CD4-positive, CD25-positive, alpha-beta regulatory T cell (primary cell): Measurements from ENCODE around the gene SLAMF1. TPM values are rescaled to one million over a fixed set of nuclear protein-coding genes. Genes with fewer than 3 reads are reported as not detected.

Source experiments
- ATAC-seq, 2 donors: fragments of 150-1000 bp; cut with Tn5 transposase; one replicate each; pipeline ENCODE4 v1.10.0; 2021; ENCODE audit warnings: low read depth in 2 of 2, moderate number of reproducible peaks in 2 of 2, moderate library complexity in 1 of 2
- DNase-seq, 3 donors: peaks; one replicate each; pipeline versions ENCODE4 v3.0.0 to v3.0.0-alpha.2; 2012 to 2022; ENCODE audit warnings: mixed read lengths in 1 of 3
- H3K27ac ChIP-seq: one replicate; pipeline ENCODE4 v1.7.0; 2013; ENCODE audit warnings: mild to moderate bottlenecking, low read length; ENCODE audit not compliant: insufficient read depth, poor library complexity, severe bottlenecking
- H3K27me3 ChIP-seq: one replicate; pipeline ENCODE4 v1.7.0; 2013; ENCODE audit warnings: low read length; ENCODE audit not compliant: control insufficient read depth, insufficient read depth
- H3K36me3 ChIP-seq: one replicate; pipeline ENCODE4 v1.7.0; 2013; ENCODE audit warnings: mild to moderate bottlenecking, low read length, moderate library complexity; ENCODE audit not compliant: control insufficient read depth, insufficient read depth
- H3K4me1 ChIP-seq: 2 replicates; pipeline ENCODE4 v1.7.0; 2013; ENCODE audit warnings: mild to moderate bottlenecking, low read length; ENCODE audit not compliant: insufficient read depth, control insufficient read depth, poor library complexity, severe bottlenecking
- H3K4me3 ChIP-seq: one replicate; pipeline ENCODE4 v1.7.0; 2013; ENCODE audit warnings: low read depth, mild to moderate bottlenecking, low read length, moderate library complexity
- H3K9me3 ChIP-seq, 2 experiments: 1 replicate in 1 of 2; 2 replicates in 1 of 2; pipeline ENCODE4 v1.7.0; 2013; ENCODE audit warnings: low read length in 2 of 2, mild to moderate bottlenecking in 1 of 2, moderate library complexity in 1 of 2; ENCODE audit not compliant: control insufficient read depth in 2 of 2
- H3K27ac Mint-ChIP-seq, 3 donors: one replicate each; pipeline ENCODE4 v1.8.0; 2020 to 2022; ENCODE audit warnings: mild to moderate bottlenecking in 3 of 3, mixed read lengths in 3 of 3, moderate library complexity in 2 of 3
- H3K27me3 Mint-ChIP-seq: one replicate; pipeline ENCODE4 v1.8.0; 2022; ENCODE audit warnings: mild to moderate bottlenecking, mixed read lengths
- H3K36me3 Mint-ChIP-seq: one replicate; pipeline ENCODE4 v1.8.0; 2020; ENCODE audit warnings: mixed read lengths
- H3K4me1 Mint-ChIP-seq, 4 donors: one replicate each; pipeline ENCODE4 v1.8.0; 2020 to 2022; ENCODE audit warnings: mixed read lengths in 4 of 4, mild to moderate bottlenecking in 1 of 4
- H3K4me3 Mint-ChIP-seq, 4 donors: one replicate each; pipeline ENCODE4 v1.8.0; 2020 to 2022; ENCODE audit warnings: mild to moderate bottlenecking in 4 of 4, mixed read lengths in 4 of 4, moderate library complexity in 3 of 4
- H3K9me3 Mint-ChIP-seq, 7 donors: one replicate each; pipeline ENCODE4 v1.8.0; 2020 to 2022; ENCODE audit warnings: mixed read lengths in 7 of 7, mild to moderate bottlenecking in 3 of 7, moderate library complexity in 2 of 7
- polyA plus RNA-seq, 4 donors: library from polyadenylated mRNA; unstranded; fragments of 300-500 nt; fragmentation: Illumina TruSeq; gene quantifications; one replicate each; pipeline ENCODE4 v1.2.3, GENCODE V29; 2021
- total RNA-seq: library from RNA; stranded (reverse); gene quantifications from one replicate; pipeline ENCODE4 v1.2.3, GENCODE V29; 2022

The SLAMF1 gene
- total and polyA plus RNA-seq, 5 donors from 2014 or later, result 33.5 to 70.3 (median 44.2) TPM

GRCh38 chr1:160643138-160643537, 3.7 kb downstream of the SLAMF1 start:
- Histone ChIP-seq H3K27me3 (no peaks in the 10 kb centered on the region), H3K4me1 (peaks cover 74% of the 10 kb centered on the region), H3K9me3 (no peaks in the 10 kb centered on the region), H3K36me3 (no peaks in the 10 kb centered on the region), H3K4me3 (peak overlapping the region; percentile 99), H3K27ac (peak overlapping the region; percentile 86)
- DNase-seq, result no peak
- H3K9me3 Mint-ChIP-seq, result peaks cover 0 to 2% (median 0%) of the 10 kb centered on the region in 7 donors
- no peaks in the 10 kb centered on the region for H3K27me3 Mint-ChIP-seq
- peaks cover 30 to 85% (median 63%) of the 10 kb centered on the region in 4 donors for H3K4me1 Mint-ChIP-seq
- peak overlapping the region; percentile 99 to 100 (median 99) for H3K4me3 Mint-ChIP-seq
- ATAC-seq, result no peak
- peaks cover 27% of the 10 kb centered on the region for H3K36me3 Mint-ChIP-seq
- H3K27ac Mint-ChIP-seq, result peak overlapping the region; percentile 94 to 99 (median 98)

- Mint-ChIP-seq H3K9me3 (peaks cover 0 to 2% (median 0%) of the 10 kb centered on the region in 7 donors), H3K27me3 (no peaks in the 10 kb centered on the region), H3K4me3 (peak overlapping the region; percentile 99 to 100 (median 99)), H3K36me3 (peaks cover 34% of the 10 kb centered on the region), H3K27ac (peak overlapping the region; percentile 94 to 99 (median 98)), H3K4me1 (peaks cover 36 to 86% (median 64%) of the 10 kb centered on the region in 4 donors)
- peak overlapping the region; percentile 99 for H3K4me3 ChIP-seq
- H3K27ac ChIP-seq, result peak overlapping the region; percentile 86
- peaks cover 76% of the 10 kb centered on the region for H3K4me1 ChIP-seq
- DNase-seq (no peak), ATAC-seq (no peak)
- no peaks in the 10 kb centered on the region for H3K9me3 ChIP-seq
- H3K27me3 ChIP-seq, result no peaks in the 10 kb centered on the region
- peaks cover 2% of the 10 kb centered on the region for H3K36me3 ChIP-seq
Observed at GRCh38 chr1:160642281-160642644, 4.6 kb downstream of the SLAMF1 start.

DNA sequence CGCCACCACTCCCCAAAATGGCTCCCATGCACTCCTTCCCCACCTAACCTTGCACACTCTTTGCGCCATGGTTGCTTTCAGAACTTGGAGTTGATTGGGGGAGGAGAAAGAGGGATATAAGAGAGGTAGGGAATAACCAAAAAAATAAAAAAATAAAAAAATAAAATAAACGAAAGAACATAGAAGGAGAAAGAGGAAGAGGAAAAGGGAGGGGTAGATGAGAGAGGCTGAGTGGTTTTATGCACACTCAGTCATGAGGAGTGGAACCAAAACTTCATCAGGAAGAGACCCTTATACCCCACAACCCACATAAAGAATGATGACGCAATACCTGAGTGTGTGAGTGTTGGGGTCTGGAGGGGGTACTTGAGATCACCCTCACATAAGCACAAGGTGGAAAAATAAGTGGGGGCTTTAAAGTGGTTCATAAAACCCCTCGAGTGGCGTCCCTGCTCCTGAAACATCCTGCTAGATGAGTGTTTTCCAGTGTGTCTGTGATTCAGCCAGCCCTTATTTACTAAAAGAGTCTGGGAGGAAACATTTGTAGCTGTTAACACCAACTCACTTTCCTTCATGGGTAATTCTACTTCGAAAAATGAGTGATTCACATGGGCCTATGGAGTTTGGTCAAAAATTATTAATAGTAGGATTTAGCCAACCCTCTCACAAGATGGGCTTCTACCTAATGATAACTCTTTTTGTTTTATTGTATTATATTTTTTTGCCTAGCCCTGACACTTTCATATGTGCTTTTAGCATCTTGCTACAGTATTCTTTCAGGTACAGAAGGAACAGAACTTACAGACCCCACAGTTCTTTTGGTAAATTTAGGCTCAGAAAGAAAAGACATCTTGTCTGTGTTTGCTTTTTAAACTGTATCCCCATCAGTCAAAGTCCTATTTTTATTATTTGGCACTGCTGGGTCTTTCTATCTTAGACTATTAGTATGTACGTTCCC, 5.2 kb downstream of the SLAMF1 start:
- Mint-ChIP-seq H3K4me3 (peak overlapping the region; percentile 99 to 100 (median 99)), H3K27me3 (no peaks in the 10 kb centered on the region), H3K27ac (peak overlapping the region; percentile 94 to 99 (median 98)), H3K36me3 (peaks cover 41% of the 10 kb centered on the region), H3K4me1 (peaks cover 39 to 88% (median 68%) of the 10 kb centered on the region in 4 donors), H3K9me3 (peaks cover 0 to 2% (median 0%) of the 10 kb centered on the region in 7 donors)
- no peaks in the 10 kb centered on the region for H3K9me3 ChIP-seq
- peak overlapping the region; percentile 99 for H3K4me3 ChIP-seq
- peak overlapping the region; percentile 86 for H3K27ac ChIP-seq
- DNase-seq (peak in 1 of 3 donors; percentile 10), ATAC-seq (no peak)
- H3K27me3 ChIP-seq, result no peaks in the 10 kb centered on the region
- H3K36me3 ChIP-seq, result peaks cover 9% of the 10 kb centered on the region
- peaks cover 79% of the 10 kb centered on the region for H3K4me1 ChIP-seq

- Mint-ChIP-seq H3K4me3 (peak overlapping the region; percentile 85 to 100 (median 99)), H3K4me1 (peaks cover 39 to 92% (median 70%) of the 10 kb centered on the region in 4 donors), H3K27me3 (no peaks in the 10 kb centered on the region), H3K9me3 (no peaks in the 10 kb centered on the region), H3K36me3 (peaks cover 40% of the 10 kb centered on the region), H3K27ac (peak overlapping the region; percentile 90 to 94 (median 91))
- Histone ChIP-seq H3K9me3 (no peaks in the 10 kb centered on the region), H3K27ac (peak overlapping the region; percentile 86), H3K27me3 (no peaks in the 10 kb centered on the region), H3K4me1 (peaks cover 85% of the 10 kb centered on the region), H3K36me3 (peaks cover 19% of the 10 kb centered on the region), H3K4me3 (peak overlapping the region; percentile 99)
- peak in 2 of 3 donors; percentile 50 to 81 for DNase-seq
- peak; percentile 61 to 79 for ATAC-seq
Observed at GRCh38 chr1:160640359-160641123, 6.3 kb downstream of the SLAMF1 start.

DNA sequence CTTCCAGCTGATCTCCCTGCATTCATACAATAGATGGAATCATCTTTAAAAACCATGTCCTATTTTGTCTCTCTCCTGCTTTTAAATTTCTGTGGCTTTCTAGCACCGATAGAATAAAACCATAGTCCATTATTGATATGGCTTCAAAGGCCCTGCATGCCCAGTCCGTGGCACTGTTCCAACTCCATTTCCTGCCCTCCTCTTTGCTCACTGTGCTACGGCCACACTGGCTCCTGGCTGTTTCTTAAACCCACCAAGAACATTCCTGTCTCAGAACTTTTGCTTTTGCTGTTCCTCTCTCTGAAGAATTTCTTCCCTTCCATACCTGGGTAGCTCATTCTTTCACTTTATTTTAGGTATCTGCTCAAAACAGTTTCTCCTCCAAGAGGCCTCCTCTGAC, 7.2 kb downstream of the SLAMF1 start:
- no peaks in the 10 kb centered on the region for H3K9me3 ChIP-seq
- H3K36me3 Mint-ChIP-seq, result peaks cover 37% of the 10 kb centered on the region
- peak overlapping the region; percentile 94 to 97 (median 96) for H3K27ac Mint-ChIP-seq
- peaks cover 39 to 94% (median 76%) of the 10 kb centered on the region in 4 donors for H3K4me1 Mint-ChIP-seq
- H3K27me3 Mint-ChIP-seq, result no peaks in the 10 kb centered on the region
- H3K36me3 ChIP-seq, result peaks cover 26% of the 10 kb centered on the region
- H3K4me3 ChIP-seq, result peak overlapping the region; percentile 99
- H3K4me1 ChIP-seq, result peaks cover 92% of the 10 kb centered on the region
- H3K27me3 ChIP-seq, result no peaks in the 10 kb centered on the region
- H3K4me3 Mint-ChIP-seq, result peak overlapping the region; percentile 80 to 100 (median 91)
- DNase-seq (no peak), ATAC-seq (no peak)
- H3K9me3 Mint-ChIP-seq, result no peaks in the 10 kb centered on the region
- peak overlapping the region; percentile 86 for H3K27ac ChIP-seq

DNA sequence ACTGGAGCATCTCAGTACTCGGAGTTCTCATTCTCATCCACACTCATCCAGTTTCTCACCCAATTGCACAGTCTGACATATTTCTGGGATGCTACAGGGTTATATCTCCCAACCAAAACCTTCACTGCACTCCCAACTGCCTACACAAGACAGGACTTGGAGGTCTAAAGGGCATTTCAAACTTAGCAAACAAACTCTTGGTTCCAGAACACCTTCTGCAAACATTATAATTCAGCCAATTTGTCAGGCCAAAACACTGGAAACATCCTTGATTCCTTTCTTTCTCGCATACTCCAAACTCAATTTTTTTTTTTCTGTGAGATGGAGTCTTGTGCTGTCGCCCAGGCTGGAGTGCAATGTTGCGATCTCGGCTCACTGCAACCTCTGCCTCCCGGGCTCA, 7.9 kb downstream of the SLAMF1 start:
- peaks cover 41% of the 10 kb centered on the region for H3K36me3 Mint-ChIP-seq
- H3K4me1 Mint-ChIP-seq, result peaks cover 40 to 94% (median 80%) of the 10 kb centered on the region in 4 donors
- no peaks in the 10 kb centered on the region for H3K9me3 Mint-ChIP-seq
- no peak for ATAC-seq
- no peaks in the 10 kb centered on the region for H3K27me3 Mint-ChIP-seq
- DNase-seq, result no peak
- Histone ChIP-seq H3K36me3 (peaks cover 34% of the 10 kb centered on the region), H3K4me1 (peaks cover 95% of the 10 kb centered on the region), H3K4me3 (peak overlapping the region; percentile 81), H3K27ac (peak overlapping the region; percentile 86), H3K9me3 (no peaks in the 10 kb centered on the region), H3K27me3 (no peaks in the 10 kb centered on the region)
- peak overlapping the region; percentile 80 to 100 (median 89) for H3K4me3 Mint-ChIP-seq
- H3K27ac Mint-ChIP-seq, result peak overlapping the region; percentile 94 to 99 (median 97)

- peak overlapping the region; percentile 94 to 99 (median 97) for H3K27ac Mint-ChIP-seq
- H3K36me3 ChIP-seq, result peaks cover 37% of the 10 kb centered on the region
- peak overlapping the region; percentile 80 to 100 (median 89) for H3K4me3 Mint-ChIP-seq
- H3K27me3 ChIP-seq, result no peaks in the 10 kb centered on the region
- H3K27me3 Mint-ChIP-seq, result no peaks in the 10 kb centered on the region
- H3K9me3 Mint-ChIP-seq, result no peaks in the 10 kb centered on the region
- DNase-seq (no peak), ATAC-seq (no peak)
- H3K4me3 ChIP-seq, result peak overlapping the region; percentile 81
- peaks cover 45% of the 10 kb centered on the region for H3K36me3 Mint-ChIP-seq
- no peaks in the 10 kb centered on the region for H3K9me3 ChIP-seq
- peaks cover 98% of the 10 kb centered on the region for H3K4me1 ChIP-seq
- H3K27ac ChIP-seq, result peak overlapping the region; percentile 86
- H3K4me1 Mint-ChIP-seq, result peaks cover 40 to 94% (median 80%) of the 10 kb centered on the region in 4 donors
Observed at GRCh38 chr1:160638540-160638857, 8.3 kb downstream of the SLAMF1 start.
